ENCODE data around the gene SIL1.

Gene SIL1

GRCh38 chr5:138946241-138946623 lies 251.9 kb downstream of the SIL1 start:
- no peak for DNase-seq (ENCODE audit: low read depth)
- in situ Hi-C loops (cut with HindIII; ENCODE audit: low sequenced_read_pairs), result no loop called here
- no peak for TF ChIP-seq CTCF (IDR thresholded peaks at IDR 0.05; ENCODE audit: low read depth, low read length, missing control alignments)
- H3K4me3 ChIP-seq (ENCODE audit: low read depth, low read length), result no peak overlapping the region

- in situ Hi-C loops (cut with HindIII; ENCODE audit: low sequenced_read_pairs), result no loop called here
- DNase-seq (ENCODE audit: low read depth), result no peak
- peak; percentile 13 for TF ChIP-seq CTCF (IDR thresholded peaks at IDR 0.05; ENCODE audit: low read depth, low read length, missing control alignments)
- H3K4me3 ChIP-seq (ENCODE audit: low read depth, low read length), result no peak overlapping the region
These were observed 252.5 kb downstream of the SIL1 start for GRCh38 chr5:138945421-138946240.

GRCh38 chr5:138944527-138945322 lies 253.4 kb downstream of the SIL1 start:
- no peak overlapping the region for H3K4me3 ChIP-seq (ENCODE audit: low read depth, low read length)
- TF ChIP-seq CTCF (IDR thresholded peaks at IDR 0.05; ENCODE audit: low read depth, low read length, missing control alignments), result no peak
- in situ Hi-C loops (cut with HindIII; ENCODE audit: low sequenced_read_pairs), result no loop called here
- DNase-seq (ENCODE audit: low read depth), result peak; percentile 12

- H3K4me3 ChIP-seq (ENCODE audit: low read depth, low read length), result no peak overlapping the region
- in situ Hi-C loops (cut with HindIII; ENCODE audit: low sequenced_read_pairs), result no loop called here
- DNase-seq (ENCODE audit: low read depth), result no peak
- no peak for TF ChIP-seq CTCF (IDR thresholded peaks at IDR 0.05; ENCODE audit: low read depth, low read length, missing control alignments)
These were observed 254.5 kb downstream of the SIL1 start for GRCh38 chr5:138943599-138944173.

GRCh38 chr5:138942861-138943260 lies 255.3 kb downstream of the SIL1 start:
- in situ Hi-C loops (cut with HindIII; ENCODE audit: low sequenced_read_pairs), result no loop called here
- no peak for TF ChIP-seq CTCF (IDR thresholded peaks at IDR 0.05; ENCODE audit: low read depth, low read length, missing control alignments)
- no peak overlapping the region for H3K4me3 ChIP-seq (ENCODE audit: low read depth, low read length)
- DNase-seq (ENCODE audit: low read depth), result no peak

- H3K4me3 ChIP-seq (ENCODE audit: low read depth, low read length), result no peak overlapping the region
- no peak for TF ChIP-seq CTCF (IDR thresholded peaks at IDR 0.05; ENCODE audit: low read depth, low read length, missing control alignments)
- DNase-seq (ENCODE audit: low read depth), result no peak
- in situ Hi-C loops (cut with HindIII; ENCODE audit: low sequenced_read_pairs), result no loop called here
These were observed 256.1 kb downstream of the SIL1 start for GRCh38 chr5:138942066-138942465.

All from astrocyte of the cerebellum (primary cell).